Caco-2 (cell line): ENCODE results near the gene CRB1. TPM values are rescaled to one million over a fixed set of nuclear protein-coding genes. Genes with fewer than 3 reads are reported as not detected.

Experiments
- BruUV-seq: library from RNA; stranded (reverse); fragments of 400-500 nt; replicated peaks from 2 replicates; lab custom pipeline; 2021; lab: Mats Ljungman, UMichigan
- CTCF ChIA-PET: fragments of 300-600 bp; sonication (Branson Sonifier 250); formaldehyde crosslinking; loops from one replicate; lab custom pipeline; 2022; ENCODE audit warnings: antibody characterized with exemption; lab: Charles Lee
- POLR2A ChIA-PET: fragments of 300-600 bp; sonication (Branson Sonifier 250); formaldehyde crosslinking; loops from one replicate; lab custom pipeline; 2022; ENCODE audit warnings: antibody characterized with exemption; lab: Charles Lee
- DNase-seq, 2 experiments: peaks; one replicate each; pipeline versions ENCODE4 v3.0.0 to v3.0.0-alpha.2; 2020 to 2022
- H3K27me3 ChIP-seq: replicated peaks from 2 replicates; pipeline ENCODE4 v1.6.0; 2011; ENCODE audit warnings: low read length; ENCODE audit not compliant: control insufficient read depth, insufficient read depth
- H3K36me3 ChIP-seq: 2 replicates; pipeline ENCODE4 v1.5.1; 2011; ENCODE audit warnings: low read length; ENCODE audit not compliant: control insufficient read depth, insufficient read depth
- H3K4me1 ChIP-seq: fragments of 250-450 bp; sonication (Bioruptor Pico); 2 replicates; pipeline ENCODE4 v1.5.1; 2020; ENCODE audit warnings: mild to moderate bottlenecking
- H3K4me3 ChIP-seq: 2 replicates; pipeline ENCODE4 v1.5.1; 2011; ENCODE audit warnings: low read depth, mild to moderate bottlenecking, control low read depth, low read length
- H3K9me3 ChIP-seq: fragments of 250-450 bp; sonication (Bioruptor Pico); 2 replicates; pipeline ENCODE4 v1.5.1; 2020; ENCODE audit warnings: mild to moderate bottlenecking, moderate library complexity
- H3K27ac Mint-ChIP-seq: one replicate; pipeline ENCODE4 v1.8.0; 2022; ENCODE audit warnings: mixed read lengths; ENCODE audit not compliant: unreplicated experiment
- H3K27me3 Mint-ChIP-seq: one replicate; pipeline ENCODE4 v1.8.0; 2022; ENCODE audit warnings: mixed read lengths; ENCODE audit not compliant: insufficient read depth, unreplicated experiment
- H3K36me3 Mint-ChIP-seq: one replicate; pipeline ENCODE4 v1.8.0; 2022; ENCODE audit warnings: mild to moderate bottlenecking, mixed read lengths; ENCODE audit not compliant: insufficient read depth, unreplicated experiment
- H3K4me1 Mint-ChIP-seq: one replicate; pipeline ENCODE4 v1.8.0; 2022; ENCODE audit warnings: low read depth, mixed read lengths; ENCODE audit not compliant: unreplicated experiment
- H3K4me3 Mint-ChIP-seq: one replicate; pipeline ENCODE4 v1.8.0; 2022; ENCODE audit warnings: mild to moderate bottlenecking, moderate library complexity, mixed read lengths; ENCODE audit not compliant: unreplicated experiment
- H3K9me3 Mint-ChIP-seq: one replicate; pipeline ENCODE4 v1.8.0; 2022; ENCODE audit warnings: mixed read lengths; ENCODE audit not compliant: unreplicated experiment
- intact Hi-C: fragments of 100-400 bp; cut with micrococcal nuclease; formaldehyde crosslinking; loops from one replicate; pipeline ENCODE4 v1.10.0; 2022; ENCODE audit not compliant: unreplicated experiment
- total RNA-seq: library from RNA; stranded (reverse); gene quantifications from 2 replicates; pipeline ENCODE4 v1.2.3, GENCODE V29; 2022
- TF ChIP-seq, protein P1 (sequence below), 2 experiments: fragments of 200-600 bp in 1 of 2; IDR thresholded peaks; 1 replicate in 1 of 2; 2 replicates in 1 of 2; pipeline versions ENCODE4 v1.5.1 to v1.8.0; 2011 to 2022; ENCODE audit warnings: antibody characterized with exemption in 1 of 2, control low read depth in 1 of 2, inconsistent platforms in 1 of 2, low read depth in 1 of 2, low read length in 1 of 2, mild to moderate bottlenecking in 1 of 2, moderate library complexity in 1 of 2; ENCODE audit not compliant: insufficient read depth in 1 of 2, severe bottlenecking in 1 of 2, unreplicated experiment in 1 of 2

Gene CRB1
- total RNA-seq, 1 experiment from 2014 or later = not detected

DNA sequence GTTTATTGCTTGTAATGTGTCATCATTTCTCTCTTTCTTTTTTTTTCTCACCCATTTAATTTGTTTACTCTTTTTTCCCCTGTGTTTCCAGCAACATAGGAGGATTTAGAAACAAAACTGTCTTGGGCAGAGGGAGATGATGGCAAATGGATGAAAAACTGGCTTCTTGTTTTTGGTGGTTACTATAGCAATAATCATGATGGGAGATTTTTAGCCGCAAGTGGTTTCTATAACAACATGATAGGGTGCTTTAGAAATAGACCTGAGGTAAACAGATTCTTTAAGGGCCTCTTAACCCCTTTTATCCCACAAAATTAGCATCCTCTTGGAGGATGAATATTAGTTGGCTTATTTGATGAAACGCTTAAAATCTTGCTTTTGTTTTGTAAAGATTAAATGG, 51.6 kb downstream of the CRB1 start:
- H3K9me3 Mint-ChIP-seq = no peaks in the 10 kb centered on the region
- CTCF ChIA-PET = no interaction called here
- Histone ChIP-seq H3K9me3 (no peaks in the 10 kb centered on the region; the same call in 1 of the 2 replicates), H3K27me3 (no peaks in the 10 kb centered on the region), H3K4me1 (no peaks in the 10 kb centered on the region; the same call in 1 of the 2 replicates), H3K36me3 (no peaks in the 10 kb centered on the region), H3K4me3 (no peak overlapping the region)
- H3K27me3 Mint-ChIP-seq = no peaks in the 10 kb centered on the region
- H3K27ac Mint-ChIP-seq = no peak overlapping the region
- H3K36me3 Mint-ChIP-seq = no peaks in the 10 kb centered on the region
- TF ChIP-seq, protein P1, sequence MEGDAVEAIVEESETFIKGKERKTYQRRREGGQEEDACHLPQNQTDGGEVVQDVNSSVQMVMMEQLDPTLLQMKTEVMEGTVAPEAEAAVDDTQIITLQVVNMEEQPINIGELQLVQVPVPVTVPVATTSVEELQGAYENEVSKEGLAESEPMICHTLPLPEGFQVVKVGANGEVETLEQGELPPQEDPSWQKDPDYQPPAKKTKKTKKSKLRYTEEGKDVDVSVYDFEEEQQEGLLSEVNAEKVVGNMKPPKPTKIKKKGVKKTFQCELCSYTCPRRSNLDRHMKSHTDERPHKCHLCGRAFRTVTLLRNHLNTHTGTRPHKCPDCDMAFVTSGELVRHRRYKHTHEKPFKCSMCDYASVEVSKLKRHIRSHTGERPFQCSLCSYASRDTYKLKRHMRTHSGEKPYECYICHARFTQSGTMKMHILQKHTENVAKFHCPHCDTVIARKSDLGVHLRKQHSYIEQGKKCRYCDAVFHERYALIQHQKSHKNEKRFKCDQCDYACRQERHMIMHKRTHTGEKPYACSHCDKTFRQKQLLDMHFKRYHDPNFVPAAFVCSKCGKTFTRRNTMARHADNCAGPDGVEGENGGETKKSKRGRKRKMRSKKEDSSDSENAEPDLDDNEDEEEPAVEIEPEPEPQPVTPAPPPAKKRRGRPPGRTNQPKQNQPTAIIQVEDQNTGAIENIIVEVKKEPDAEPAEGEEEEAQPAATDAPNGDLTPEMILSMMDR (IDR thresholded peaks at IDR 0.05; ENCODE audit: insufficient read depth in 1 of 2, low read depth in 1 of 2, low read length in 1 of 2, severe bottlenecking in 1 of 2, unreplicated experiment in 1 of 2) = no peak
- intact Hi-C loops = no loop called here
- no peak for DNase-seq
- POLR2A ChIA-PET = no interaction called here
- no TSS peak for BruUV-seq
- H3K4me1 Mint-ChIP-seq = peaks cover 6% of the 10 kb centered on the region
- H3K4me3 Mint-ChIP-seq = no peak overlapping the region

DNA sequence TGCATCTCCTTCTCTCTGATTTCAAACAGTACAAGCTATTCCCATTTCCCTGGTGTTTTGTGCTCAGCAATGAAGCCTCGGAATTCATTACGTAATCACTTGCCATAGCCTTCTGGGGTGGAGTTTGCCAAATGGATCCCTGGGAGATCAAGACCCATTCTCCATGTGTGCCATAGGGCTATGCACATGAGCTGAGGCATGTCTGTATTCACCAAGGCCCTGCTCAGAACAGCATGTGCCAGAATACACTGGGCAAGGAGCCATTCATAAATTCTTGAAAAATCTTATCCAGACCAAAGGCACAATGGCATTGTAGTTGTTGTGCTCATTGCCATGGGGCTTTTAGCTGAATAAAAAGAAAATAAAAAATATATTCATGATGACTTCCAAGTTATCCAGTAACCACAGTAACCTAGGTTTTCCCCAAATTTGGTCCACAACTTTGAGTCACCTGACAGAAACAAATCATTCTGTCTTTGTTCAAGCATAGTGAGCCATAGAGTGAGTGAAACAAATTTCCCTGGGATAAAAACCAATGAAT, 53.0 kb downstream of the CRB1 start:
- DNase-seq = no peak
- TF ChIP-seq, protein P1 (IDR thresholded peaks at IDR 0.05; ENCODE audit: insufficient read depth in 1 of 2, low read depth in 1 of 2, low read length in 1 of 2, severe bottlenecking in 1 of 2, unreplicated experiment in 1 of 2) = no peak
- Mint-ChIP-seq H3K9me3 (no peaks in the 10 kb centered on the region), H3K27me3 (no peaks in the 10 kb centered on the region), H3K27ac (no peak overlapping the region), H3K4me1 (no peaks in the 10 kb centered on the region), H3K4me3 (no peak overlapping the region), H3K36me3 (no peaks in the 10 kb centered on the region)
- CTCF ChIA-PET = no interaction called here
- intact Hi-C loops = no loop called here
- no TSS peak for BruUV-seq
- POLR2A ChIA-PET = no interaction called here
- H3K9me3 ChIP-seq = no peaks in the 10 kb centered on the region; the same call in 1 of the 2 replicates
- H3K27me3 ChIP-seq = no peaks in the 10 kb centered on the region
- H3K4me1 ChIP-seq = no peaks in the 10 kb centered on the region
- H3K36me3 ChIP-seq = no peaks in the 10 kb centered on the region
- no peak overlapping the region for H3K4me3 ChIP-seq

DNA sequence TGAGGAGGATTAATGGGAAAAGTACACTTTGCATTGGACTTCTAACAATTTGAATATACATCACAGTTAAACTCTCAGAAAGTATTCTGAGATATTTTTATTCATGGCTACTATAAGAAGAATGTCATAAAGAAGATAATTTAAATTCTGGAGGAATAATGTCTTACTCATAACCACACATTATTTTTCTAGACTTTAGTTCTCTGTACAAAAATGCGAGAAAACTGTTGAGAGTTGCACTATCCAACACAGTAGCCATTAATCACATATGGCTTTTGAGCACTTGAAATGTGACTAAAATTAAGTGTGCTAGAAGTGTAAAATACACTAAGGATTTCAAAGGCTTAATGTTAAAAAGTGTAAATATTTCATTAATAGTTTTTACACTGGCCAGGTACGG, 53.8 kb downstream of the CRB1 start:
- intact Hi-C loops = no loop called here
- H3K27me3 ChIP-seq = no peaks in the 10 kb centered on the region
- no TSS peak for BruUV-seq

More for the DNA sequence above, 53.8 kb downstream of the CRB1 start:
- TF ChIP-seq, protein P1 (IDR thresholded peaks at IDR 0.05; ENCODE audit: insufficient read depth in 1 of 2, low read depth in 1 of 2, low read length in 1 of 2, severe bottlenecking in 1 of 2, unreplicated experiment in 1 of 2) = no peak
- H3K36me3 Mint-ChIP-seq = no peaks in the 10 kb centered on the region
- H3K9me3 Mint-ChIP-seq = no peaks in the 10 kb centered on the region
- POLR2A ChIA-PET = no interaction called here
- no peak overlapping the region for H3K27ac Mint-ChIP-seq
- no peak overlapping the region for H3K4me3 ChIP-seq
- no peaks in the 10 kb centered on the region for H3K36me3 ChIP-seq
- H3K4me3 Mint-ChIP-seq = no peak overlapping the region
- CTCF ChIA-PET = no interaction called here
- H3K27me3 Mint-ChIP-seq = no peaks in the 10 kb centered on the region
- H3K9me3 ChIP-seq = no peaks in the 10 kb centered on the region; the same call in 1 of the 2 replicates
- no peaks in the 10 kb centered on the region for H3K4me1 Mint-ChIP-seq
- DNase-seq = no peak
- H3K4me1 ChIP-seq = no peaks in the 10 kb centered on the region
